HG02973 (cell line): ENCODE results near the gene AKAP7.
"Not testable (repeated sequence)": the region's sequence is repeated elsewhere in the genome, so short reads cannot be mapped to it uniquely, and the experiment has no call there.

ENCODE experiments used
- ATAC-seq: cut with Tn5 transposase; IDR thresholded peaks from one replicate; pipeline ENCODE4 v1.9.1; 2021; ENCODE audit warnings: moderate library complexity; ENCODE audit not compliant: unreplicated experiment

AKAP7 gene

GRCh38 chr6:131135244-131136020, at the start of gene AKAP7:
Gene AKAP7 (plus strand): TSS chr6:131135467. CDS start chr6:131135764, 297 bp downstream.
- peak; percentile 73 for ATAC-seq

- not testable (repeated sequence) for ATAC-seq
Observed at GRCh38 chr6:131090339-131090738, 44.9 kb upstream of the AKAP7 start.

- not testable (repeated sequence) for ATAC-seq
Observed at GRCh38 chr6:131091944-131092343, 43.3 kb upstream of the AKAP7 start.

- ATAC-seq: no peak
Observed at GRCh38 chr6:131093334-131093733, 41.9 kb upstream of the AKAP7 start.

GRCh38 chr6:131096786-131097185, 38.5 kb upstream of the AKAP7 start:
- no peak for ATAC-seq

- ATAC-seq: no peak
Observed at GRCh38 chr6:131101911-131102680, 33.2 kb upstream of the AKAP7 start.

- ATAC-seq: no peak
Observed at GRCh38 chr6:131103296-131103695, 32.0 kb upstream of the AKAP7 start.

GRCh38 chr6:131103901-131104300, 31.4 kb upstream of the AKAP7 start:
- no peak for ATAC-seq

- no peak for ATAC-seq
Observed at GRCh38 chr6:131107151-131107550, 28.1 kb upstream of the AKAP7 start.

GRCh38 chr6:131112249-131112648, 23.0 kb upstream of the AKAP7 start:
- ATAC-seq: no peak

- ATAC-seq: no peak
Observed at GRCh38 chr6:131115651-131116050, 19.6 kb upstream of the AKAP7 start.

GRCh38 chr6:131116321-131116720, 18.9 kb upstream of the AKAP7 start:
- no peak for ATAC-seq

- no peak for ATAC-seq
Observed at GRCh38 chr6:131116755-131117360, 18.4 kb upstream of the AKAP7 start.

GRCh38 chr6:131117878-131118277, 17.4 kb upstream of the AKAP7 start:
- no peak for ATAC-seq

- ATAC-seq: no peak
Observed at GRCh38 chr6:131122007-131122406, 13.3 kb upstream of the AKAP7 start.

GRCh38 chr6:131122516-131122915, 12.8 kb upstream of the AKAP7 start:
- ATAC-seq: no peak

- no peak for ATAC-seq
Observed at GRCh38 chr6:131124336-131125071, 10.8 kb upstream of the AKAP7 start.

- ATAC-seq: no peak
Observed at GRCh38 chr6:131125431-131125830, 9.8 kb upstream of the AKAP7 start.

- ATAC-seq: no peak
Observed at GRCh38 chr6:131129689-131130553, 5.3 kb upstream of the AKAP7 start.

GRCh38 chr6:131130554-131130940, 4.7 kb upstream of the AKAP7 start:
- ATAC-seq: no peak
